ENCODE results near the gene MRPS15.
"Not testable (repeated sequence)": the region's sequence is repeated elsewhere in the genome, so short reads cannot be mapped to it uniquely, and the experiment has no call there.

The MRPS15 gene

GRCh38 chr1:36463803-36464604 lies at the start of gene MRPS15:
Gene MRPS15 (minus strand): TSS chr1:36464384. CDS start chr1:36464275, 109 bp downstream.
- DNase-seq = peak; percentile 99

GRCh38 chr1:36512842-36513241 lies 48.7 kb upstream of the MRPS15 start:
- no peak for DNase-seq

- no peak for DNase-seq
Measured at GRCh38 chr1:36511804-36512798, 47.9 kb upstream of the MRPS15 start.

- DNase-seq = not testable (repeated sequence)
Measured at GRCh38 chr1:36511220-36511619, 47.0 kb upstream of the MRPS15 start.

- no peak for DNase-seq
Measured at GRCh38 chr1:36510418-36510817, 46.2 kb upstream of the MRPS15 start.

- DNase-seq = no peak
Measured at GRCh38 chr1:36508257-36508656, 44.1 kb upstream of the MRPS15 start.

- no peak for DNase-seq
Measured at GRCh38 chr1:36506276-36506920, 42.2 kb upstream of the MRPS15 start.

- DNase-seq = no peak
Measured at GRCh38 chr1:36503733-36504132, 39.5 kb upstream of the MRPS15 start.

- no peak for DNase-seq
Measured at GRCh38 chr1:36503159-36503558, 39.0 kb upstream of the MRPS15 start.

GRCh38 chr1:36502616-36503015 lies 38.4 kb upstream of the MRPS15 start:
- no peak for DNase-seq

- DNase-seq = not testable (repeated sequence)
Measured at GRCh38 chr1:36501911-36502310, 37.7 kb upstream of the MRPS15 start.

GRCh38 chr1:36497207-36497606 lies 33.0 kb upstream of the MRPS15 start:
- no peak for DNase-seq

GRCh38 chr1:36494971-36495370 lies 30.8 kb upstream of the MRPS15 start:
- DNase-seq = no peak

- no peak for DNase-seq
Measured at GRCh38 chr1:36493524-36493923, 29.3 kb upstream of the MRPS15 start.

GRCh38 chr1:36492491-36492890 lies 28.3 kb upstream of the MRPS15 start:
- no peak for DNase-seq

GRCh38 chr1:36489258-36490051 lies 25.3 kb upstream of the MRPS15 start:
- DNase-seq = not testable (repeated sequence)

GRCh38 chr1:36487906-36488305 lies 23.7 kb upstream of the MRPS15 start:
- DNase-seq = no peak

GRCh38 chr1:36487336-36487725 lies 23.1 kb upstream of the MRPS15 start:
- not testable (repeated sequence) for DNase-seq

GRCh38 chr1:36486439-36487335 lies 22.5 kb upstream of the MRPS15 start:
- no peak for DNase-seq

- no peak for DNase-seq
Measured at GRCh38 chr1:36486093-36486438, 21.9 kb upstream of the MRPS15 start.

- no peak for DNase-seq
Measured at GRCh38 chr1:36484099-36484498, 19.9 kb upstream of the MRPS15 start.
